ENCODE data around the gene MINAR1.

DNA sequence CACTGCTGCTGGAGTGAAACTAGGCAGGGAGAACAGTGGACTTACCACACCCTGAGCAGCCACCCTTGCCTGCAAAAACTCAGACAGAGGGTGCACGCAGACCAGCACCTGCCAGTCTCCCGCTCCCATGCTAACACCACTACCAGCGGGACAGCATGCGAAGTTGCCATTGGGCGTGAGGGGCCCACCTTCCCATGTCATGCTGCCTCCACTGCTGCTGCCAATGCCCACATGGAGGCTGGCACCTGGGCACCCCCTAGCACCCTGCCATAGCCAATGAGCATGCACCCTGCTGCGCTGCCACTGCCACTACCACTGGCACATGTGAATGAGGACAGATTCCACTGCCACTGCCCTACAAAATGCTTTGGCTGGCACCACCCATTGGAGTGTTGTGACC, 19.7 kb upstream of the MINAR1 start:
- no peak for TF ChIP-seq EZH2 (IDR thresholded peaks at IDR 0.05)
- no peak for TF ChIP-seq EZH2phosphoT487 (IDR thresholded peaks at IDR 0.05)
- TF ChIP-seq, protein P1, sequence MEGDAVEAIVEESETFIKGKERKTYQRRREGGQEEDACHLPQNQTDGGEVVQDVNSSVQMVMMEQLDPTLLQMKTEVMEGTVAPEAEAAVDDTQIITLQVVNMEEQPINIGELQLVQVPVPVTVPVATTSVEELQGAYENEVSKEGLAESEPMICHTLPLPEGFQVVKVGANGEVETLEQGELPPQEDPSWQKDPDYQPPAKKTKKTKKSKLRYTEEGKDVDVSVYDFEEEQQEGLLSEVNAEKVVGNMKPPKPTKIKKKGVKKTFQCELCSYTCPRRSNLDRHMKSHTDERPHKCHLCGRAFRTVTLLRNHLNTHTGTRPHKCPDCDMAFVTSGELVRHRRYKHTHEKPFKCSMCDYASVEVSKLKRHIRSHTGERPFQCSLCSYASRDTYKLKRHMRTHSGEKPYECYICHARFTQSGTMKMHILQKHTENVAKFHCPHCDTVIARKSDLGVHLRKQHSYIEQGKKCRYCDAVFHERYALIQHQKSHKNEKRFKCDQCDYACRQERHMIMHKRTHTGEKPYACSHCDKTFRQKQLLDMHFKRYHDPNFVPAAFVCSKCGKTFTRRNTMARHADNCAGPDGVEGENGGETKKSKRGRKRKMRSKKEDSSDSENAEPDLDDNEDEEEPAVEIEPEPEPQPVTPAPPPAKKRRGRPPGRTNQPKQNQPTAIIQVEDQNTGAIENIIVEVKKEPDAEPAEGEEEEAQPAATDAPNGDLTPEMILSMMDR (IDR thresholded peaks at IDR 0.05): no peak
